Mucosa of descending colon (tissue), 3 donors: Measurements from ENCODE around the gene AGTPBP1. TPM values are rescaled to one million over a fixed set of nuclear protein-coding genes. Genes with fewer than 3 reads are reported as not detected.
"Not testable (repeated sequence)": the region's sequence is repeated elsewhere in the genome, so short reads cannot be mapped to it uniquely, and the experiment has no call there.

Experiments
- ATAC-seq: fragments of 200-7000 bp; cut with Tn5 transposase; one replicate; pipeline ENCODE4 v1.9.1; 2020; ENCODE audit warnings: mild to moderate bottlenecking, moderate library complexity
- DNase-seq, 3 donors: peaks; one replicate each; pipeline ENCODE4 v3.0.0-alpha.2; 2020
- H3K36me3 ChIP-seq: fragments of 200-600 bp; one replicate; pipeline ENCODE4 v1.8.0; 2021; ENCODE audit warnings: low read depth, mild to moderate bottlenecking
- H3K4me1 ChIP-seq: fragments of 200-600 bp; one replicate; pipeline ENCODE4 v1.8.0; 2021; ENCODE audit warnings: low read depth, mild to moderate bottlenecking
- H3K4me3 ChIP-seq: fragments of 200-600 bp; one replicate; pipeline ENCODE4 v1.8.0; 2021; ENCODE audit warnings: mild to moderate bottlenecking
- H3K9me3 ChIP-seq: fragments of 200-600 bp; one replicate; pipeline ENCODE4 v1.8.0; 2021; ENCODE audit warnings: mild to moderate bottlenecking
- intact Hi-C, 2 donors: fragments of 100-400 bp; cut with DNase I in 1 of 2; cut with micrococcal nuclease in 1 of 2; formaldehyde crosslinking; loops; one replicate each; pipeline versions ENCODE4 v1.11.0 to v1.11.1; 2022; cut with DNase I, micrococcal nuclease
- total RNA-seq, 3 donors: library from RNA; stranded (reverse); fragmentation: NEBNext Ultra II Directional in 2 of 3; extraction: Animal tissue kit (Norgen Biotek cat#: 25700) in 2 of 3; gene quantifications; one replicate each; pipeline versions ENCODE4 v1.2.1 to v1.2.4, GENCODE V29; 2021 to 2023
- TF ChIP-seq, protein P1 (sequence below): fragments of 200-600 bp; IDR thresholded peaks from one replicate; pipeline ENCODE4 v1.8.0; 2022; ENCODE audit warnings: antibody characterized with exemption, mild to moderate bottlenecking
- donor health status: DM: no; HTN: no; CAD: no; lungs with moderate emphysema.
- donor health status: DM: no; HTN: no; CAD: no.
- donor health status: DM: no; HTN: yes; CAD: no.

AGTPBP1 gene
- total RNA-seq, 3 donors from 2014 or later = 11.7 to 17.9 (median 15.9) TPM

DNA sequence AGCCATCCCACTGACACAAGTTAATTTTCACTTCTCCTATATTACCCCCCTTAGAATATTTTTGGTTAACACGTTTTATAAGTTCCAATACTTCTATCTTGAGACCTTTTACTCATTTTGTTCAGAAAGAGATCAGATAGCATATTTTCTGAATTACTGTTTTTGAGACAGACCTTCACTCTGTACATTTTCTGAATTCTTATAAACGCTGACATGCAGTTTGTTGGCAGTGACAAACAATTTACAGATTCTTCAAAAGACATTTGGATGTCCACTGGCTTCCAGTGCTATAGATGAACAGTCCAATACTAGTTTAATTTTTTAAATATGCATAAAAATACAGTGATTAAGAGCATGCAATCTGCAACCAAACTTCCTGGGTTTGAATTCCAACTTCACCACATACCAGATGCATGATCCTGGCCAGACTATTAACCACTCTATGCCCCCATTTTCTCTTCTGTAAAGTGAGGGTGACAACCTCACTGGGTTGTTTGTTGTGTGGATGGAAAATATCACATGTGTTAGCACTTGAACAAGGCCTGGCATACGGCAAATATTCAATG, 142.1 kb downstream of the AGTPBP1 start:
- TF ChIP-seq, protein P1, sequence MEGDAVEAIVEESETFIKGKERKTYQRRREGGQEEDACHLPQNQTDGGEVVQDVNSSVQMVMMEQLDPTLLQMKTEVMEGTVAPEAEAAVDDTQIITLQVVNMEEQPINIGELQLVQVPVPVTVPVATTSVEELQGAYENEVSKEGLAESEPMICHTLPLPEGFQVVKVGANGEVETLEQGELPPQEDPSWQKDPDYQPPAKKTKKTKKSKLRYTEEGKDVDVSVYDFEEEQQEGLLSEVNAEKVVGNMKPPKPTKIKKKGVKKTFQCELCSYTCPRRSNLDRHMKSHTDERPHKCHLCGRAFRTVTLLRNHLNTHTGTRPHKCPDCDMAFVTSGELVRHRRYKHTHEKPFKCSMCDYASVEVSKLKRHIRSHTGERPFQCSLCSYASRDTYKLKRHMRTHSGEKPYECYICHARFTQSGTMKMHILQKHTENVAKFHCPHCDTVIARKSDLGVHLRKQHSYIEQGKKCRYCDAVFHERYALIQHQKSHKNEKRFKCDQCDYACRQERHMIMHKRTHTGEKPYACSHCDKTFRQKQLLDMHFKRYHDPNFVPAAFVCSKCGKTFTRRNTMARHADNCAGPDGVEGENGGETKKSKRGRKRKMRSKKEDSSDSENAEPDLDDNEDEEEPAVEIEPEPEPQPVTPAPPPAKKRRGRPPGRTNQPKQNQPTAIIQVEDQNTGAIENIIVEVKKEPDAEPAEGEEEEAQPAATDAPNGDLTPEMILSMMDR = no peak
- DNase-seq = no peak
- Histone ChIP-seq H3K9me3 (no peaks in the 10 kb centered on the region), H3K4me1 (no peaks in the 10 kb centered on the region), H3K36me3 (no peaks in the 10 kb centered on the region), H3K4me3 (no peak overlapping the region)
- intact Hi-C loops = loop anchor here (10.0 kb wide), 2 partner anchors 1195 to 1205 kb away; no protein-coding TSS in a partner anchor
- no peak for ATAC-seq

DNA sequence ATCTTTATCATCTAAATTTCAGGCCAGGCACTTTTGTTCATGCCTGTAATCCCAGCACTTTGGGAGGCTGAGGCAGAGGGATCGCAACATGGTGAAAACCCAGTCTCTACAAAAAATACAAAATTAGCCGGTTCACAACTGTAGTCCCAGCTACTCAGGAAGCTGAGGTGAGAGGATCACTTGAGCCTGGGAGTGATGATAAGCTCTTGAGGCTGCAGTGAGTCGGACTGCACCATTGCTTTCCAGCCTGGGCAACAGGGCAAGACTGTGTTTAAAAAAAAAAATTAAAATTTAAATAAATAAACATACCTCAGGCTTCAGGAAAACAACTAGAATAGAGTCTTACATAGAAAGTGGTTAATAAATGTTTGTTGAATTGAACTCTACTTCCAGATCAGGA, 147.4 kb downstream of the AGTPBP1 start:
- Histone ChIP-seq H3K4me3 (no peak overlapping the region), H3K9me3 (no peaks in the 10 kb centered on the region), H3K36me3 (no peaks in the 10 kb centered on the region), H3K4me1 (no peaks in the 10 kb centered on the region)
- ATAC-seq (no peak), DNase-seq (no peak)
- TF ChIP-seq, protein P1 = no peak
- intact Hi-C loops = no loop called here

DNA sequence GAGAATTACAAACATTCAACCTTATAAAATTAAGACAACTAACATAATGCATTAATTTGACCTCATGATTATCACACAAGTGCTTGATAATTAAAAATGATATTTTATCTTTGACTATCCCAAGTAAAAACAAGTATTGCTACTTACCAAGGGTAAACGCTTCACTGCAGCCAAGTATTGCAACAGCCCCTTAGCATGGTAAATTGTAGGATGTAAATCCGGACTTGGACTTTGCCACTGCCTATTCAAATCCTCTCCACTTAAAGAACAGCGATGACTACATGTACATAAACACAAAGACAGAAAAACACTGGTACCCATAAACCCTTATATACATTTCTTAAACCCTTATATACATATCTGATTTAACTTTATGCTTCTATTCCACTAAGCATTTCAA, 155.1 kb downstream of the AGTPBP1 start:
- no peak for DNase-seq
- no peak for ATAC-seq
- intact Hi-C loops = no loop called here
- Histone ChIP-seq H3K9me3 (no peaks in the 10 kb centered on the region), H3K36me3 (no peaks in the 10 kb centered on the region), H3K4me1 (no peaks in the 10 kb centered on the region), H3K4me3 (no peak overlapping the region)
- TF ChIP-seq, protein P1 = no peak

DNA sequence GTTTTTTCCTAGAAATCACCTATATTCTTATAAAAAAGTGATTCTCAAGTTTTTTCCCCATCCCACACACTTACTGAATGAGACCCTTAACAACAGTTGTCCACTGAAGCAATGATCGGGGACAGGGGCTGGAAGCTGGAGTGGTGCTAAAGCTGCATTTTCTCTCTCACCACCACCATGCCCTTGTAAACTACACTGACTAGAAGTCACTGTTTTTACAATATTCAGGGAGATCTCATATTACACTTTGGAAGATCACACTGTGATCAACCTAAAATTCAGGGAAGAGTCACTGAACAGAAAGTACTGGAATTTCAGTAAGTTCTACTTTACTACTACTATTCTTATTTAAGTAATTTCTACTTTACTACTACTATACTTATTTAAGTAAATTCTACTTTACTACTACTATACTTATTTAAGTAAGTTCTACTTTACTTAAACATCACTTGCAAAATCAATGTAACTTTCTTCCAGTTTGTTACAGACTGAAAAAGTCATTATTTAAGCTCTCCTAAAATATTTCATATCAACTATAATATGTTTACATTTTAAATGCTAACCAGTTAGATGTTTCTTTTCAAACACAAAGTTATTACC, 164.3 kb downstream of the AGTPBP1 start:
- ATAC-seq = no peak
- Histone ChIP-seq H3K4me1 (no peaks in the 10 kb centered on the region), H3K9me3 (no peaks in the 10 kb centered on the region), H3K4me3 (no peak overlapping the region), H3K36me3 (no peaks in the 10 kb centered on the region)
- DNase-seq = no peak
- TF ChIP-seq, protein P1 = no peak
- intact Hi-C loops = no loop called here

DNA sequence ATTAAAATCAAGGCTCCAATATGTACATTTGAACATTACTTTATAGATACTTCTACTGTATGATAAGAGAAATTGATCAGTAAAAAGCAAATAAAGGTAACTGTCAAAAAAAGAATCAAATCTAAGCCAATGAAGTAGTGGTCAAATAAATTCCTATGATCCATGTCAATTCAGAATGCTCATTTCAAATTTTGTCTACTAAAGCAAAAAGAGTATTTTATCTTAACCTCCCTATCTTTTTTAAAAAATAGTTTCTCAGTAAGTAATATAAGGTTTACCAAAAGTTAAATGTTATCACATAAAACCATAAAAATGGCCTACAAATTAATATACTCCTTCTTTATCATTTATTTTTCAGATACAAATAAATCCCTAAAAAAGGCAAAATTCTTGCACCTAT, 165.9 kb downstream of the AGTPBP1 start:
- Histone ChIP-seq H3K9me3 (no peaks in the 10 kb centered on the region), H3K4me1 (no peaks in the 10 kb centered on the region), H3K4me3 (no peak overlapping the region), H3K36me3 (no peaks in the 10 kb centered on the region)
- TF ChIP-seq, protein P1 = no peak
- ATAC-seq = no peak
- intact Hi-C loops = no loop called here
- no peak for DNase-seq

DNA sequence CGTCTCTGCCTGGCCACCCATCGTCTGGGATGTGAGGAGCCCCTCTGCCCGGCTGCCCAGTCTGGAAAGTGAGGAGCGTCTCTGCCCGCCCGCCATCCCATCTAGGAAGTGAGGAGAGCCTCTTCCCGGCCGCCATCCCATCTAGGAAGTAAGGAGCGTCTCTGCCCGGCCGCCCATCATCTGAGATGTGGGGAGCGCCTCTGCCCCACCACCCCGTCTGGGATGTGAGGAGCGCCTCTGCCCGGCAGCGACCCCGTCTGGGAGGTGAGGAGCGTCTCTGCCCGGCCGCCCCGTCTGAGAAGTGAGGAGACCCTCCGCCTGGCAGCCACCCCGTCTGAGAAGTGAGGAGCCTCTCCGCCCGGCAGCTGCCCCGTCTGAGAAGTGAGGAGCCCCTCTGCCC, 168.2 kb downstream of the AGTPBP1 start:
- H3K9me3 ChIP-seq, H3K4me3 ChIP-seq, H3K36me3 ChIP-seq, DNase-seq, ATAC-seq, intact Hi-C loops, H3K4me1 ChIP-seq: not testable (repeated sequence)

DNA sequence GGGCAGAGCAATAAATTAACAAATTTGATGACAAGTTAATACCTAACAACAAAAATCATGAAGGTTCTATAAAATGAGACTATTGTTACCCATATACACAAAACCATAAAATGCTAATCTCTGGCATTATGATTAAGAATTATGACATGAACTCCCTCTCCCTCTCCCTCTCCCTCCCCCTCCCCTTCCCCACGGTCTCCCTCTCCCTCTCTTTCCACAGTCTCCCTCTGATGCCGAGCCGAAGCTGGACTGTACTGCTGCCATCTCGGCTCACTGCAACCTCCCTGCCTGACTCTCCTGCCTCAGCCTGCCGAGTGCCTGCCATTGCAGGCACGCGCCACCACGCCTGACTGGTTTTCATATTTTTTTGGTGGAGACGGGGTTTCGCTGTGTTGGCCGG, 168.8 kb downstream of the AGTPBP1 start:
- H3K9me3 ChIP-seq, H3K36me3 ChIP-seq, H3K4me1 ChIP-seq, H3K4me3 ChIP-seq, intact Hi-C loops, ATAC-seq, DNase-seq: not testable (repeated sequence)
